Liver (tissue), 3 donors: Measurements from ENCODE around the gene WBP2.

Source experiments
- EGR1 ChIP-seq, 2 donors: IDR thresholded peaks; 2 replicates each; pipeline ENCODE4 v1.6.1; 2016 to 2018; ENCODE audit warnings: antibody characterized with exemption in 2 of 2, low read depth in 2 of 2
- GABPA ChIP-seq, 2 donors: IDR thresholded peaks in 1 of 2; conservative IDR thresholded peaks in 1 of 2; 2 replicates each; pipeline ENCODE4 v1.6.1; 2016; ENCODE audit warnings: antibody characterized with exemption in 2 of 2, mild to moderate bottlenecking in 1 of 2, moderate library complexity in 1 of 2
- RAD21 ChIP-seq, 2 donors: IDR thresholded peaks; 2 replicates each; pipeline ENCODE4 v1.6.1; 2016; ENCODE audit warnings: antibody characterized with exemption in 2 of 2, mild to moderate bottlenecking in 2 of 2
- SP1 ChIP-seq: IDR thresholded peaks from 2 replicates; pipeline ENCODE4 v1.6.1; 2018; ENCODE audit warnings: antibody characterized with exemption, mild to moderate bottlenecking
- TAF1 ChIP-seq: conservative IDR thresholded peaks from 2 replicates; pipeline ENCODE4 v1.6.1; 2016; ENCODE audit warnings: antibody characterized with exemption, mild to moderate bottlenecking
- YY1 ChIP-seq: IDR thresholded peaks from 2 replicates; pipeline ENCODE4 v1.6.1; 2016; ENCODE audit warnings: antibody characterized with exemption, mild to moderate bottlenecking
- TF ChIP-seq, protein P1 (sequence below): fragments of 150-350 bp; IDR thresholded peaks from 2 replicates; pipeline ENCODE4 v1.5.1; 2017; ENCODE audit warnings: improper control_type of control experiment, low read depth, low read length; ENCODE audit not compliant: missing input control
- TF ChIP-seq, protein P2 (sequence below): IDR thresholded peaks from 2 replicates; pipeline ENCODE4 v1.6.1; 2016; ENCODE audit warnings: antibody characterized with exemption
- TF ChIP-seq, protein P3 (sequence below): IDR thresholded peaks from 2 replicates; pipeline ENCODE4 v1.6.1; 2016; ENCODE audit warnings: antibody characterized with exemption
- TF ChIP-seq, protein P4 (sequence below): IDR thresholded peaks from 2 replicates; pipeline ENCODE4 v1.6.1; 2016; ENCODE audit warnings: antibody characterized with exemption
- TF ChIP-seq, protein P5 (sequence below): IDR thresholded peaks from 2 replicates; pipeline ENCODE4 v1.6.1; 2016; ENCODE audit warnings: antibody characterized with exemption, mild to moderate bottlenecking
- donor health status: healthy.
- donor health status: healthy.

DNA sequence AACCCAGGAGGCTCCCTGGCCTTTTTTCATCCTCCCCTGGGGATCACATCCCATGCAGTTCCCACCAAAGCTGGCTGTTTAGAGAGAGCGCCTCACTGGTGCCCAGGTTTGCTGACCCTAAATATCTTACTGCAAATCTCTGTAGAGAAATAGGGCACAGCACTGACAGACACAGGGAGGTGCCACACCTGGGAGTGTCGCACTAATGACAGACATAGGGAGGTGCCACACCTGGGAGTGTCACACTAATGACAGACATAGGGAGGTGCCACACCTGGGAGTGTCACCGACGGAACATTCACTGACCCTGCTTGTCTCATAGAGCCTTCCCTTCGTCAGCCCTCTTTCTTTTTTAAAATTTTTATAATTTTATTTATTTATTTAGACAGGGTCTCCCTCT, 44.9 kb downstream of the WBP2 start:
- TF ChIP-seq TAF1, result no peak
- TF ChIP-seq, protein P1, sequence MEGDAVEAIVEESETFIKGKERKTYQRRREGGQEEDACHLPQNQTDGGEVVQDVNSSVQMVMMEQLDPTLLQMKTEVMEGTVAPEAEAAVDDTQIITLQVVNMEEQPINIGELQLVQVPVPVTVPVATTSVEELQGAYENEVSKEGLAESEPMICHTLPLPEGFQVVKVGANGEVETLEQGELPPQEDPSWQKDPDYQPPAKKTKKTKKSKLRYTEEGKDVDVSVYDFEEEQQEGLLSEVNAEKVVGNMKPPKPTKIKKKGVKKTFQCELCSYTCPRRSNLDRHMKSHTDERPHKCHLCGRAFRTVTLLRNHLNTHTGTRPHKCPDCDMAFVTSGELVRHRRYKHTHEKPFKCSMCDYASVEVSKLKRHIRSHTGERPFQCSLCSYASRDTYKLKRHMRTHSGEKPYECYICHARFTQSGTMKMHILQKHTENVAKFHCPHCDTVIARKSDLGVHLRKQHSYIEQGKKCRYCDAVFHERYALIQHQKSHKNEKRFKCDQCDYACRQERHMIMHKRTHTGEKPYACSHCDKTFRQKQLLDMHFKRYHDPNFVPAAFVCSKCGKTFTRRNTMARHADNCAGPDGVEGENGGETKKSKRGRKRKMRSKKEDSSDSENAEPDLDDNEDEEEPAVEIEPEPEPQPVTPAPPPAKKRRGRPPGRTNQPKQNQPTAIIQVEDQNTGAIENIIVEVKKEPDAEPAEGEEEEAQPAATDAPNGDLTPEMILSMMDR, result no peak
- no peak for TF ChIP-seq RAD21 (IDR thresholded peaks at IDR 0.05)
- TF ChIP-seq YY1, result no peak
- TF ChIP-seq, protein P2, sequence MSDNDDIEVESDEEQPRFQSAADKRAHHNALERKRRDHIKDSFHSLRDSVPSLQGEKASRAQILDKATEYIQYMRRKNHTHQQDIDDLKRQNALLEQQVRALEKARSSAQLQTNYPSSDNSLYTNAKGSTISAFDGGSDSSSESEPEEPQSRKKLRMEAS, result no peak
- TF ChIP-seq, protein P3, sequence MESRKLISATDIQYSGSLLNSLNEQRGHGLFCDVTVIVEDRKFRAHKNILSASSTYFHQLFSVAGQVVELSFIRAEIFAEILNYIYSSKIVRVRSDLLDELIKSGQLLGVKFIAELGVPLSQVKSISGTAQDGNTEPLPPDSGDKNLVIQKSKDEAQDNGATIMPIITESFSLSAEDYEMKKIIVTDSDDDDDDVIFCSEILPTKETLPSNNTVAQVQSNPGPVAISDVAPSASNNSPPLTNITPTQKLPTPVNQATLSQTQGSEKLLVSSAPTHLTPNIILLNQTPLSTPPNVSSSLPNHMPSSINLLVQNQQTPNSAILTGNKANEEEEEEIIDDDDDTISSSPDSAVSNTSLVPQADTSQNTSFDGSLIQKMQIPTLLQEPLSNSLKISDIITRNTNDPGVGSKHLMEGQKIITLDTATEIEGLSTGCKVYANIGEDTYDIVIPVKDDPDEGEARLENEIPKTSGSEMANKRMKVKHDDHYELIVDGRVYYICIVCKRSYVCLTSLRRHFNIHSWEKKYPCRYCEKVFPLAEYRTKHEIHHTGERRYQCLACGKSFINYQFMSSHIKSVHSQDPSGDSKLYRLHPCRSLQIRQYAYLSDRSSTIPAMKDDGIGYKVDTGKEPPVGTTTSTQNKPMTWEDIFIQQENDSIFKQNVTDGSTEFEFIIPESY, result no peak
- TF ChIP-seq, protein P4, sequence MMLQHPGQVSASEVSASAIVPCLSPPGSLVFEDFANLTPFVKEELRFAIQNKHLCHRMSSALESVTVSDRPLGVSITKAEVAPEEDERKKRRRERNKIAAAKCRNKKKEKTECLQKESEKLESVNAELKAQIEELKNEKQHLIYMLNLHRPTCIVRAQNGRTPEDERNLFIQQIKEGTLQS, result no peak
- no peak for TF ChIP-seq SP1
- no peak for TF ChIP-seq EGR1 (IDR thresholded peaks at IDR 0.05; ENCODE audit: low read depth in 2 of 2)
- TF ChIP-seq, protein P5, sequence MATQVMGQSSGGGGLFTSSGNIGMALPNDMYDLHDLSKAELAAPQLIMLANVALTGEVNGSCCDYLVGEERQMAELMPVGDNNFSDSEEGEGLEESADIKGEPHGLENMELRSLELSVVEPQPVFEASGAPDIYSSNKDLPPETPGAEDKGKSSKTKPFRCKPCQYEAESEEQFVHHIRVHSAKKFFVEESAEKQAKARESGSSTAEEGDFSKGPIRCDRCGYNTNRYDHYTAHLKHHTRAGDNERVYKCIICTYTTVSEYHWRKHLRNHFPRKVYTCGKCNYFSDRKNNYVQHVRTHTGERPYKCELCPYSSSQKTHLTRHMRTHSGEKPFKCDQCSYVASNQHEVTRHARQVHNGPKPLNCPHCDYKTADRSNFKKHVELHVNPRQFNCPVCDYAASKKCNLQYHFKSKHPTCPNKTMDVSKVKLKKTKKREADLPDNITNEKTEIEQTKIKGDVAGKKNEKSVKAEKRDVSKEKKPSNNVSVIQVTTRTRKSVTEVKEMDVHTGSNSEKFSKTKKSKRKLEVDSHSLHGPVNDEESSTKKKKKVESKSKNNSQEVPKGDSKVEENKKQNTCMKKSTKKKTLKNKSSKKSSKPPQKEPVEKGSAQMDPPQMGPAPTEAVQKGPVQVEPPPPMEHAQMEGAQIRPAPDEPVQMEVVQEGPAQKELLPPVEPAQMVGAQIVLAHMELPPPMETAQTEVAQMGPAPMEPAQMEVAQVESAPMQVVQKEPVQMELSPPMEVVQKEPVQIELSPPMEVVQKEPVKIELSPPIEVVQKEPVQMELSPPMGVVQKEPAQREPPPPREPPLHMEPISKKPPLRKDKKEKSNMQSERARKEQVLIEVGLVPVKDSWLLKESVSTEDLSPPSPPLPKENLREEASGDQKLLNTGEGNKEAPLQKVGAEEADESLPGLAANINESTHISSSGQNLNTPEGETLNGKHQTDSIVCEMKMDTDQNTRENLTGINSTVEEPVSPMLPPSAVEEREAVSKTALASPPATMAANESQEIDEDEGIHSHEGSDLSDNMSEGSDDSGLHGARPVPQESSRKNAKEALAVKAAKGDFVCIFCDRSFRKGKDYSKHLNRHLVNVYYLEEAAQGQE, result no peak
- no peak for TF ChIP-seq GABPA (IDR thresholded peaks at IDR 0.05 in 1 of 2, conservative IDR thresholded peaks at IDR 0.05 in 1 of 2)
